HG03457 (cell line): ENCODE results near the gene SMIM3.

Source experiments
- ATAC-seq: cut with Tn5 transposase; IDR thresholded peaks from one replicate; pipeline ENCODE4 v1.9.1; 2021; ENCODE audit warnings: moderate number of reproducible peaks; ENCODE audit not compliant: unreplicated experiment

The SMIM3 gene

DNA sequence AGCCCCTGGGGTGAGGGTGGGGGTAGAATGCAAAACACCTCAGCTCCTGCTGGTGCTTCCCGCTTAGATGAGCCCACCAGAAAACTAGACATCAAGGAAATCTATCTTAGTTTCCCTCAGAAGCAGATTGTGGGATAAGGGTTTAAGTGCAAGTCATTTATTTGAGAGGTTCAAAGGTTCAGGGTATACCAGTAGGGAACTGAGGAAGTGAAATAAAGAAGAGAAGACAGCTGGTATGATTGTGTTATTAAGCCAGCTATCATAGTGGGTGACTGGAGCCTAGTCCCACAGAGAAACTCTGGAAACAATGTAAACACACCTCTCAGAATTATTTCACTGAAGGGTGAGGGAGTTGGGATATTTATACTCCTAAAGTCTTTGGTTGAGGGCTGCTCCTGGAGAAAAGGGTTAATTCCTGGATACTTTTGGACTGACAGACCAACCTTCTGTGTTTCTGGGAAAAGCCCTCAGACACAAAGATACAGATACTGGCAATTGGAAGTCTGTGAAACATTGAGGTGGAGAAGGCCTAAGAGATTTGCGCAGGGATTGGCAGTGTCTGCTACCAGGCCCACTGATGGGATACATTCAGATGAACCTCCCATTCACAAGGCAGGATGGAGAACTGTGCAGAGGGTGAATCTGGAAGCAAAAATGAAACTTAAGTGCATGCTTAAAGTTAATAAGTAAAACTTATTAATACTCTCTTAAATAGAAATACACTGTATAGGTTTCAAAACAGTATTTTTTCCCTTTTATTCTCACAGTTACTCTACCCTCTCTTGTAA lies 13.4 kb upstream of the SMIM3 start:
- ATAC-seq: no peak

DNA sequence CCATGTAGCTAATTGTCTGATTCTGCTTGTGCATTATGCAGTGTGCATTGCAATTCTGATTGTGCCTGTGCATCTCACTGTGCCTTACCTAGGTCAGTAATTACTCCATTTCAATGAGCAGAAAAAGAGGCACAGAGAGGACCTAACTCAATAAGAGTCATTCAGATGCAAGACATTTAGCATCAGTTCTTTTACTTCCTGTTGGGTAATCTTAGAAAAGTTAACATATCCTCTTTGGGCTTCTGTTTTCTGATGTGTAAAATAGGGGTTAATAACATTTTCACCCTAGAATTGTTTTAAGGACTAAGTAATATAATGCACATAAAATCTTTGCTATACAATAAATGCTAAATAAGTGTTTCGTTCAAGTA lies 12.8 kb upstream of the SMIM3 start:
- ATAC-seq: no peak

DNA sequence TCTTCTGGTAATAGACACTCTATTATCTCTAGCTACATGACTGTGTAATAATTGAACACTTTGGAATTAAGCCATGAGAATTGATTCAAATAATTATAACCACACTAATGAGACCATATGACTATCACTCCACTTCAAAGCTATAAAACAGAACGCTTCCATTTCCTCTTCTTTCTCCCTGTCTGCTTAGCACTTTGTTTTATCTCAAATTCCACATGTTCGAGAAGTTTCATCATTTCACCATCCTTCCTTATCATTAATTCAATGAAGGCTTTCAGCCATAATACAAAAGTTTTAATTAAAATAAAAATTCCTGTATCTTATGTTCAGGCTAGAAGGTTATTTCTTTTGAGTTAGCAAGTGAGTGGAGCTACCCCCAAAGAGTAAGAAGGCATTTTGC lies 12.3 kb upstream of the SMIM3 start:
- ATAC-seq: no peak

DNA sequence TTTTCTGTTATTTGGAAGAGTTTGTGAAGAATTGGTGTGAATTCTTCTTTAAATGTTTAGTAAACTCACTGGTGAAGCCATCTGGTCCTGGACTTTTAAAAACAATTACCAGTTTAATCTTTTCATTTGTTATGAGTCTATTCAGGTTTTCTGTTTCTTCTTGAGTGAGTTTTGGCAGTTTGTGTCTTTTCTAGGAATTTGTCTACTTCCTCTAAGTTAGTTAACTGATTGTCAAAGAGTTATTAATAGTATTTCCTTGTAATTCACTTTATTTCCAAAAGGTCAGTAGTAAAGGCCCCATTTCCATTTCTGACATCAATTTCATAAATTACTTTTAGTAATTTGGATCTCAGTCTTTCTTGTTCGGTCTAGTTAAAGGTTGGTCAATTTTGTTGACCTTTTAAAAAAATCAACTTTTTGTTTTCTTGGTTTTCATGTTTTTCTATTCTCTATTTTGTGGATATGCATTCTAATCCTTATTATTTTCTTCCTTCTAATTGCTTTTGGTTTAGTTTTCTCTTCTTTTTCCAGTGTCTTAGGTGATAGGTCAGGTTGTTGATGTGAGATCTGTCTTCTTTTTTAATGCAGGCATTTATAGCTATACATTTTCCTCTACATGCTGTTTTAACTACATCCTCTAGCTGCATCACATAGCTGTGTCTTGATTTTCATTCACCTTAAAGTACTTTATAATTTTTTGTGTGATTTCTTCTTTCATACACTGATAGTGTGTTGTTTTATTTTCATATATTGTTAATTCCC lies 7.3 kb upstream of the SMIM3 start:
- ATAC-seq: no peak

DNA sequence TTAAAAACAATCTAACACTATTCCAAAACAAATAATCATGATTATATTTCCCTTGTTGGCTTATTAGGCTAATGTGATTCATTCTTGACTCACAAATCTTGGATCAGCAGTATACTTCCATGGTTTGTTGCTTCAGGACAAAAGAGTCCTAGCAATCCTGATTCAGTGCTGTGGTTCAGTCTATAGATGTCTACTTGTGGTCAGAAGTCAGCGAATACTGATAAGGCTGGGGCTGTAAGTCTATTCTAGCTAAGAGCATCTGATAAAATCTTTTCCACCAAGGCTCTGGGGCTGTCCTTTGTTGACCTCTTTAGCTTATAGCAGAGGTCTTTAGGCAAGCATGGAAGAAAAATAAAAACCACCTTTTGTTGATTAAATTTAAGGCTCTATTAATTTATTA lies 4.4 kb upstream of the SMIM3 start:
- ATAC-seq: no peak

DNA sequence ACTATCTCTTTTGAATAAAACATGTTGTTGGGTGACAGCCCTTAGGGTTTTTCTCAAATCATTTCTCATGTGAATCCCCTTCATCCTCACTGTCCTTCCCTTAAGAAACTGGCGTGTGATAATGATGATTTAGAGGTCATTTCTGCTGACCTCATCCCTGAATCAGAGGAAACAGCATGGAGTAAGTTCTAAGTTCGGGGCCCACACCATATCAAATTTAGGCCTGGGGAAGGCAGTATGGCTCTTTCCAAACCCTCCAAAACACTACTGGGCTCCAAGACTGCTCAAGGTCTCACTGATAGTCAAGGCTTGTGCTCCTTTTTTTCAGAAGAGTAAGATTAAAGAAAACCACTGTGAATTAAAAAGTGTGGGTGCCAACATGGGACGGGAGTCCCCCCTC lies 872 bp upstream of the SMIM3 start:
- no peak for ATAC-seq

DNA sequence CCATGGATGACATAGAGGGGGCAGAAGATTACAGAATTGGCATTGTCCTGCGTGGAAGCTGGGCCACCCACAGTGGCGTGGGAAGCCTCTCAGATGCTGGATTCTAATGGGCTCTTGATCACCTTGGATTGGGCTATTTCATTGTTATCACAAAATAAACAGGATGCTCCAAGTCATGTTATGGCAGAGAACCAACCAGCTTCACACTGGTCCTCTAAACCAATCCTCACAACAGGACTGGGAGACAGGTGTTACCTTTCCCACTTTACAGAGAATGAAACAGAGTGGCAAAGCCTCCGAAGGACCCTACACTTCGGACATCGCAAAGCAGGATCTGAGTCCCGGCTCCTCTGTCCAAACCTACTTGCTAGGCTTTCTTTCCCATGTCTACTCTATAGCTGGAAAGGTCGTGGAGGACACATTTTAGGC lies 455 bp upstream of the SMIM3 start:
- no peak for ATAC-seq

DNA sequence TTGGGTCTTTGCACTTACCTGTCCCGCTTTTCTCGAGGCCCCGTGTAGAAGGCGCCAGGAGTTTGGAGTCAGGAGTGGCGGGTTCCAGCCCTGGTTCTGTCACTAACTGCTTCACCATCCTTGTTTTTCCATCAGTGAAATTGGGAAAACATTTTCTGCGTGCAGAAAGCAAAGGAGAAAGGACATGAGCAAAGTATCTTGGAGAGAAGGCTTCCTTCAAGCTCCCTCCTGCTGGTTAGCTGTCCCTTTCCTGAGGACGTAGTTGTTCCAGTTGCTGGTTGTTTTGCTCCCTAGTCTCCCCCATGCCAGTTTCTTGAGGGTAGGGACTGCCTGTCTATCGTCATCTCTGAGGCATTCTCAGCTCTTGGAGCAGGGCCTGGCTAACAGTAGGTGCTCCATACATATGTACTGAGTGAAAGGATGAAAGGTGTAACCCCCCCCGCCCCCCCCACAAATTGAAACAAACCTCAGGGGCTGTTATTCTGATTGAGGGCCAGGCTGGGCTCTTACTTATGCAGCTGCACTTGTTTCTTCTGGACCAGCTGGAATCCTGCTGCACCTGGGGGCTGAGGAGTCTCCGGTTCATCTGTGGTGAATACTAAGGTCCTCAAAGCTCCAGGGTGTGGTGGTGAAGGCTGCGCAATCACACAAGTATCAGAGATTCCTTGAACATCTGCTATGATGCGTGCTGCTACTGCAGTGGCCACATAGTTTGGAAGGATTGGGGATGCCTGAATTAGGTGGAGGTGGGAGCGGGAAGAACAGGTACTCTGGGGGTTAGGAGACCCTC lies 1.0 kb downstream of the SMIM3 start:
- ATAC-seq: peak; percentile 1

DNA sequence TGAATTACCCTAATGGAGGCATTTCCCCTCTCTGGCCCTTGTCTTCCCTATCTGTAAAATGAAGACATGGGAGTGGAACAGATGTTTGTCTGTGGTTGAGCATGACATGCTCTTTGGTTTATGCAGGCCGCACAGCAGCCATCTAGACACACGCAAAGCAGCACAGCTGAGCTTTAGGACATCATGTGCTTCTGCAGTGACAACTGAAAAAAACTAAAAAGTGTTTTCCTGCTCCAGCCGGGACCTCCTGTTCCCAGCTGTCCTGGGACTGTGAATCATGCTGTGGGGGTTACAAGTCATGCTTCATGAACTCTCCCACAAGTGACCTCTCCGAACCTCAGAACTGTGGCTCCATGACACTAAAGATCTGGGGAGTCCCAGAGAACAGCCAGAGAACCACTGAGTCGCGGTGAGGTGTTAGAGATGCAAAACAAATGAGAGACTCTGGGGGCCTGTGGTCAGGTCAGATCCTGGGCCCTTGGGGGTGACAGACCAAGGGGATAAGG lies 1.7 kb downstream of the SMIM3 start:
- ATAC-seq: peak; percentile 58

DNA sequence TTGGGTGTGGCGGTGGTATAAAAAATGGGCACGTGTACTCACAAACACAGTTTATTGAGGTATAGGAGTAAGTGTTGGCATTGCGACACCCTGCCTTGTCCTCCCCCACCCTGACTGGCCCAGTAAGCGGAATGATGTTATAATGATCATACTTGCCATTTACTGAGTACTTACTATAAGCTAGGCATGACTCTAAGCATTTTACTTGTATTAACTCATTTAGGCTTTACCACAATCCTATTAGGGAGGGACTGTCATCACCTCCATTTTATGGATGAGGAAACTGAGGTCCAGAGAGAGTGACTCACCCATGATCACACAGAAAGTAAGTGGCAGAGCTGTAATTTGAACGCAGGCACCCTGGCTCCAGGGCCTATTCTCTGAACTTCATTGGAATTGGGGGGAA lies 2.3 kb downstream of the SMIM3 start:
- no peak for ATAC-seq

DNA sequence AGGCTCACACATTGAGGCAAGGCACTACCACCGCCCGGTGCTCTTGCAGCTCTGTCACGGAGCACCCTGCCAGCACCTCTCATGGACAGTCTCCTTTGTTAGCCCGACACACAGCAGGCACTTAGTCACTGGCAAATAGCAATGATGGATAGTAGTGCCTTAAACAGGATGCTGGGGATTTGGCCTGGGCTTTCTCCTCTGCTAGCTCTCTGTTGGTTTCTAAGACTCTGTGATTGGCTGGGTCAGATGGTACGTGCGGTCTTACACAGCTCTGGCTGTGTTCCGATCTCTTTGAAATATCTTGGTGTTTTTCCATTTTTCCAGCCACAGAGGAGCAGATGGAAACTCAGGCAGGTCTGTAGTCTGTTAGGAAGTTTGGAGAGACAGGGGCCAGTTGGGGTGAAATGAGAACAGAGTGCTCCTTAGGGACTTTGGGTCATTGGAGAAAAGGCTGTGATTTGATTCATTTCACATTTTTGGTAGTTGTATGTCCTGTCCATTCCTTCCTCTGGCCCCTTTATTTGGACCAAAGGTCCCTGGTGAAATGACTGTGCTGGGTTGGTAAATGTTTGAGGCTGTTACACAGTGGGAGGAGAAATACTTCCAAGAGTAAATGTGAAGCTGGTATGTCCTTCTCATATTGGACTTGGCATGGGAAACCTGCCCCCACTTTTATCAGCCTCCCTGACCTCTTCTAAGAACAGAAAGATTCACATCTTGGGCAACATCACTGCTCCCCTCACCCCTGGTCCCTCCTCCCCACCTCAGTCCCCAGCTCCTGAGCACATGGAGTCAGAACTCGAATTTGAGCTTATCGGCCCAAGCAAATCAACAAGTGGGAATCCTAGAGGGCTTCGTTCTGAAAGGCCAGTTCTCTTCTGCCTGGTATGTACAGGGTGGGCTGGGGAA lies 3.4 kb downstream of the SMIM3 start:
- ATAC-seq: no peak

DNA sequence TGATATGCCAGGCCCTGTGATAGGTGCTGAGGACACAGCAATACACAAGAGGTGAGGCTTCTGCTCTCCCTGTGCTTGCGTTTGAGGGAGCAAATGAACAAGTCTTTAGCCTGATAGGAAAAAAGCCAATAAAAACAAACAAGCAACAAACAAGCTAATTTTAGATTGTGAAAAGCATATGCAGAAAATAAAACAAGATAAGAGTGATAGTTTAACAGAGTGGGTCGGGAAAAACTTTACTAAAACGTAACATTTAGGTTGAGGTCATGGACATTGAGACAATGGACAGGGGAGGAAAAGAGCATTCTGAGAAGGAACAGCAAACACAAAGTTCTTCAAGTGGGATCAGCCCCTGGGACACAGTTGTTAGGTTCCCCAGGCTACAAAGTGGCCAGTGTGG lies 4.3 kb downstream of the SMIM3 start:
- ATAC-seq: no peak

DNA sequence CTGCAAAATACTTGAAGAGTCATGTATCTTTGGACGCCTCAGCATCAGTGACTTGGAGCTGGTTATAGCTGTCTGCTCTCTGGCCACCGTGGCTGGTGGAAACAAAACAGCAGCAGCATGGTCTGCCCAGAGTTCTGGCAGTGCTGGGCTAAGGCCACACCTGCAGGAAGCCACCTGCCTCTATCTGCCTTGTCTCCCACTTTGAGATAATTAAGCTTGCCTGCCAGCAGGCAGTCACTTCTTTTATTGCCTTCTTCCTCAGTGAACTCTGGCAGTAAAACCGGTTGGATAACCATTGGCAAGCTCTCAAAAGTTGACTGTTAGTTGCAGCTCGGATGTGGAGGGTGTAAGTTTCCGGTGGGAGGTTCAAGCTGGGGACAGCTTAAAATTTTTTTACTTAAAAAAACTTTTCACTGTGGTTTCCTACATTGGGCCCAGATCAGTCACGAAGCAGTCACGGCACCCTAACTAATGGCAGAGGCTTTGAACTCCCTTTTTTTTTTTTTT lies 4.9 kb downstream of the SMIM3 start:
- peak; percentile 33 for ATAC-seq

DNA sequence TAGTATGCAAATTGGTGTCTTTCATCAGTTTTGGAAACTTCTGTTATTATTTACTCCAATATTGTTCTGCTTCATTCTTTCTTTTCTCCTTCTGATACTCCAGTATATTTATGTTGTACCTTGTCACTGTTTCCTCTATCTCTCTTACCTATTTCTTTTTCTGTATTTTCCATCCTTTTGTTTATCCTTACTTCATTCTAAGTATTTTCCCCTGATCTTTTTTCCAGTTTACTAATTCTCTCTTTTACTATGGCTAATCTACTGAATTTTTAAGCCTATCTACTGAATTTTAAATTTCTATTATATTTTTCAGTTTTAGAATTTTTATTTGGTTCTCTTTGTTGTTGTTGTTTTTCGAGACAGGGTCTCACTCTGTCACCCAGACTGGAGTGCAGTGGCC lies 7.4 kb downstream of the SMIM3 start:
- ATAC-seq: no peak

DNA sequence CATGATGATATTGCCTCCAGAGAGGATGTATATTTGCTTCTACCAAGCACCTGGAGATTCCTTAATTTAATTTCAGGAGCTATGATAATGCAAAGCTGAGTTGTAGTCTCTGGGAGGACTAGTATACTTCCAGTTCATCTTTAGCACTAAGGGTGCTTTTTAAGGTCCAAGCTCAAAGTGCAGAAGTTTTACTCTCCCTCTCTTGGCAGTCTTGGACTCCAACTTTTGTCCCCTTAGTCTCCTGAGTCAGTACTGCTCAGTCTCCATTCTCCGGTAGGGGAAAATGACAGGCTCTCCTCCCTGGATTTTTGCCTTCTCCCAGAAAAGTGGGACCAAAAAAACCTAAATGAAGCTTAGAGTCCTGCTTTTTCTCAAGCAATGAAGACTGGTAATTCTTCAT lies 8.3 kb downstream of the SMIM3 start:
- ATAC-seq: no peak

DNA sequence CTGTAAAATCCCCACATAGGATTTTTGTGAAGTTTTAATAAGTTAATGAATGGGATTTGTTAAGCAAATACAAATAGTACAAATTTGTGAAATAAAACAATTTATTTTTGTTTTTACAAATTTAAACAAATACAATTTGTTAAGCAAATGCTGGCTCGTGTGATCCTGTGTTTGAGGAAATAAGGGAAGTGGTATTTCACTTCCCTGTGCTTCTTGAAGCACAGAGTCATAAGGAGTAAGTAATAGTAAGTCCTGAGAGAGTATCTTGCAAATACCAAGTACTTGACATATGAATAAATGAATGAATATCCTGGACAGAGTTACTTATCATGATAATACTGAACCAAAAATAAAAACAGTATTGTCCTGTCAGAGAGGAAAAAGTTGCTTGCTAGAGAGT lies 9.1 kb downstream of the SMIM3 start:
- ATAC-seq: no peak

DNA sequence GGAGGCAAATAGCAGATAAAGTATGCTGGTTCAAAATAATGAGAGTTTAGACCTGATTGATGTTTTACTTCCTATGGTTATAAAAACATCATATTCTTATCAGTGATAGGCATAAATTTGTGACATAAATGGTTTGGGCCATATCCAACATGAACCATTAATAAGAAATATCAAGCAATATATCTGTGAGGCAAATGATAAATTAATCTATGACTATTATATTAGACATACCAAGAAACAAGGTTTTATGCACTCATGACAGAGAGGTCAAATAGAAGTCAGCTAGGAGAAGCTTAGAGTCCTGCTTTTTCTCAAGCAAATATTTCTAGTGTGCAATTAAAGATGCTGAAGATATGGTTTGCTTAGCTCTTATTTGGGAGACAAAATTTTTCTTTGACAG lies 10.4 kb downstream of the SMIM3 start:
- no peak for ATAC-seq

DNA sequence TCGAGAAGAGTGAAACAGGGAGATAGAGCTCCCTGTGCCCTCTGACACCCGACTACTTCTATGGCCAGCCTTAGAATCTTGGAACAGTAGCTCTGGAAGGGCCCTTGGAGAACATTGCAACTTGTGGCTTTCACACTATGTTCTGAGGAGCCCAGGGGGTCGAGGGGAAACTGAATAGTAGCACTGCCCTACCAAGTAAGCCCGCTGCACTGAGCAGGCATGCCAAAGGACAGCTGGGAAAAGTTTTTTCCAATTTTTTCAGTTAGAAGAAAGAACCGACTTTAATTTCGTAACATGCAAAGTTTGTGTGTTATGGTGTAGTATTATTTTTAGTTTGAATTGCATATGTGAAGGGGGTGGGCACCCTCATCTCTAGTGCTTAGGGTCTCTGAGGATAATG lies 10.9 kb downstream of the SMIM3 start:
- ATAC-seq: no peak

DNA sequence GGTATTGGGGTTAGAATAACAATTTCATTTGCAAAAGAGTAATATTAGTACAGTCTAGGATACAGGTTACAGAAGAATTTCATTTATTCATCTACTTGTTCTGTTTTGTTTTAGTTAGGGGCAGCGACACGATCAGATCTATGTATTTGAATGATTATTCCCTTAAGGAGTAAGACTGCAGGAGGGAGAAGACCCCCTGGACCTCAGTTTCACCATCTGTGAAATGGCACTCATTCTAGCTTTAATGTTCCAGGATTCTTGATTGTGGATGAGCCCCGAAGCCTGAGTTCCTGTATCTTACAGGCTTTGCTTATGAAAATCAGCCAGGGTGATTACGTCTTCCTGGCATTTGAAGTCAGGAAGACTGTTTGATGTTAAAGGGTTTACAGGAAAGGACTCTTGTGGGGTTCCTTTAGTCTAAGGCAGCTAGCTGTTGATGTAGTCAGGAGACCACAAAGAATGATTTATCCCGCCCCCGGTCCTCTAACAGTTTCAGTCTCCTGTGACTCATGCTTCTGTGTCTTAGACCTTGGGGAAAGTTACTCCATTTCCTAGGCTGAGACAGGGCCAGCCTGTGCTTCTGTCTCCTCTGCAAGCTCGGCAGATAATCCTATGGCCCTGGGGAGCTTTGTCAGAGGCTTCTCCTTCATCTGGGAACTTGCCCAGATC lies 11.5 kb downstream of the SMIM3 start:
- peak; percentile 88 for ATAC-seq

DNA sequence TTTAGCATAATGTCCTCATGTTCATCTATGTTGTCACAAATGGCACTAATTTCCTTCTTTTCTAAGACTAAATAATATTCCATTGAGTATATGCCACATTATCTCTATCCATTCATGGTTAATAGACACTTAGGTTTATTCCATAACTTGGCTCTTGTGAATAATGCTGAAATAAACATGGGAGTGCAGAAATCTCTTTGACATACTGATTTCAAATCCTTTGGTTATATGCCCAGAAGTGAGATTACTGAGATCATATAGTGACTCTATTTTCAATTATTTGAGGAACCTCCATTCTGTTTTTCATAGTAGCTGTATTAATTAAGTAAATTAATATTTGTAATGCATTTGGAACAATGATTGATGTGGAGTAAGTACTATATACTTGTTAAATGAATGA lies 13.0 kb downstream of the SMIM3 start:
- ATAC-seq: no peak
